Measurements from ENCODE around the gene STUB1. TPM values are rescaled to one million over a fixed set of nuclear protein-coding genes. Genes with fewer than 3 reads are reported as not detected.

The STUB1 gene
- total and polyA plus RNA-seq, 4 donors, result 32.4 to 74.4 (median 50.2) TPM

DNA sequence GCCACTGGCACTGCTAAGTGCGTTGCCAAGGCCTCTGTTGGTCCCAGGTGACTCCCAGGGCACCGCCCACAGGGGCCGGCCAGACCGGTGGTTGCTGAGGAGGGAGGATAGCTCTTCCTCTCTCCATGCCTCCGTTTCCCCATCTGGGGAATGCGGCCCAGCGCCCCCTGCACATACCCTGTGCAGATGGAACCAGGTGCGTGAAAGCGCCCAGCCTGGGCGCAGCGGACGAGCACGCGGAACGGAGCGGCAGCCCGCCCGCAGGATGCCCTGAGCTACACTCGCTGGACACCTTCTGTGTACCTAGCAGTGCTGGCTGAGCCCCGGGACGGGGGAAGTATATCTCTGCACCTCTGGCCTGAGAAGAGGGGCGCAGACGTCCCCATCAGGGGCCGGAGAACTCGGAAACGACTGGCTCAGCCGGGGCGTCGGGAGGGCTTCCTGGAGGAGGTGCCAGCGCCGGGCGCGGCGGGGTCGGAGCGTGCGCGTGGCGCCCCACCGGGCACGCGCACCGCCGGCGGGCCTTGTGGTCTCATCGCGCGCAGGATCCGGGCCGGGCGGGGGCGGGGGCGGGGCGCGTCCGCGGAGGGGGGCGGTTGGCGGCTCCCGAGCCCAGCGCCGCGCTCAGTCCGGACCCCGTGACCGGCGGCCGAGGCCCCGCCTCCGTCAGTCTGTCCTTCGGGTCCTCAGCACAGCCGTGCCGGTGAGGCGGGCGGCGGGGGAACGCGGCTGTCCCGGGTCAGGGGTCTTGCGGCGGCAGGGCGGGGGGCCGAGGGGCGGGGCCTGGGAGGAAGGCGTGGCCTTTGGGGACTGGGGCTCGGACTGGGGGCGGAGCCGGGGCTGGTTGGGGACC, 46.5 kb downstream of the STUB1 start, which contains the start of the genes CCDC78 and HAGHL:
TSS of gene CCDC78 (minus strand) at position 6 of the 853 bp plus-strand sequence. CDS start 76 bp downstream, outside the sequence.
TSS of gene HAGHL (plus strand) at position 669 of the 853 bp plus-strand sequence. CDS start 404 bp downstream, outside the sequence.
- TF ChIP-seq SP1 (IDR thresholded peaks at IDR 0.05) (no peak), RXRA (IDR thresholded peaks at IDR 0.05) (no peak), TAF1 (conservative IDR thresholded peaks at IDR 0.05) (no peak), REST (IDR thresholded peaks at IDR 0.05) (no peak), JUND (IDR thresholded peaks at IDR 0.05) (no peak), ZBTB33 (IDR thresholded peaks at IDR 0.05) (no peak), RAD21 (IDR thresholded peaks at IDR 0.05) (no peak), MAX (IDR thresholded peaks at IDR 0.05) (no peak), NR2F2 (IDR thresholded peaks at IDR 0.05) (no peak), HNF4A (conservative IDR thresholded peaks at IDR 0.05) (no peak), HNF4G (IDR thresholded peaks at IDR 0.05) (no peak), GABPA (IDR thresholded peaks at IDR 0.05 in 1 of 2, conservative IDR thresholded peaks at IDR 0.05 in 1 of 2) (no peak)
- TF ChIP-seq, protein P1, sequence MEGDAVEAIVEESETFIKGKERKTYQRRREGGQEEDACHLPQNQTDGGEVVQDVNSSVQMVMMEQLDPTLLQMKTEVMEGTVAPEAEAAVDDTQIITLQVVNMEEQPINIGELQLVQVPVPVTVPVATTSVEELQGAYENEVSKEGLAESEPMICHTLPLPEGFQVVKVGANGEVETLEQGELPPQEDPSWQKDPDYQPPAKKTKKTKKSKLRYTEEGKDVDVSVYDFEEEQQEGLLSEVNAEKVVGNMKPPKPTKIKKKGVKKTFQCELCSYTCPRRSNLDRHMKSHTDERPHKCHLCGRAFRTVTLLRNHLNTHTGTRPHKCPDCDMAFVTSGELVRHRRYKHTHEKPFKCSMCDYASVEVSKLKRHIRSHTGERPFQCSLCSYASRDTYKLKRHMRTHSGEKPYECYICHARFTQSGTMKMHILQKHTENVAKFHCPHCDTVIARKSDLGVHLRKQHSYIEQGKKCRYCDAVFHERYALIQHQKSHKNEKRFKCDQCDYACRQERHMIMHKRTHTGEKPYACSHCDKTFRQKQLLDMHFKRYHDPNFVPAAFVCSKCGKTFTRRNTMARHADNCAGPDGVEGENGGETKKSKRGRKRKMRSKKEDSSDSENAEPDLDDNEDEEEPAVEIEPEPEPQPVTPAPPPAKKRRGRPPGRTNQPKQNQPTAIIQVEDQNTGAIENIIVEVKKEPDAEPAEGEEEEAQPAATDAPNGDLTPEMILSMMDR (IDR thresholded peaks at IDR 0.05; ENCODE audit: low read depth, low read length, missing input control), result no peak
- TF ChIP-seq, protein P2, sequence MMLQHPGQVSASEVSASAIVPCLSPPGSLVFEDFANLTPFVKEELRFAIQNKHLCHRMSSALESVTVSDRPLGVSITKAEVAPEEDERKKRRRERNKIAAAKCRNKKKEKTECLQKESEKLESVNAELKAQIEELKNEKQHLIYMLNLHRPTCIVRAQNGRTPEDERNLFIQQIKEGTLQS (IDR thresholded peaks at IDR 0.05), result no peak
- H3K4me1 ChIP-seq (ENCODE audit: control insufficient read depth in 4 of 4, insufficient read depth in 4 of 4, low read length in 3 of 4), result peaks cover 8 to 24% (median 17%) of the 10 kb centered on the region in 4 donors
- no peak within 1 kb of the TSS for H3K9ac ChIP-seq (ENCODE audit: low read depth in 1 of 2, low read length in 2 of 2)
- H3K27ac ChIP-seq (ENCODE audit: low read depth in 1 of 2, low read length in 2 of 2), result no peak within 1 kb of the TSS
- no peaks in the 10 kb centered on the region for H3K9me3 ChIP-seq (ENCODE audit: control insufficient read depth in 4 of 4, low read length in 3 of 4)
- peaks cover 0 to 2% (median 0%) of the 10 kb centered on the region in 4 donors for H3K27me3 ChIP-seq (ENCODE audit: control insufficient read depth in 4 of 4, insufficient read depth in 4 of 4, low read length in 3 of 4)
- 3% methylated on average over 88 of the region's 88 CpGs for WGBS
- peaks cover 0 to 5% (median 0%) of the 10 kb centered on the region in 4 donors for H3K36me3 ChIP-seq (ENCODE audit: control insufficient read depth in 4 of 4, insufficient read depth in 3 of 4, low read depth in 1 of 4, low read length in 3 of 4)
- peak; percentile 49 for DNase-seq (ENCODE audit: low spot score)
- H3K4me3 ChIP-seq (ENCODE audit: low read depth in 1 of 3, low read length in 3 of 3), result peak within 1 kb of the TSS in 2 of 3 donors; percentile 23 to 43

Data from liver (tissue), 9 donors.